Smooth muscle cell (in vitro differentiated cells): ENCODE results near the gene ZNF133. TPM values are rescaled to one million over a fixed set of nuclear protein-coding genes. Genes with fewer than 3 reads are reported as not detected.

ENCODE experiments used
- DNase-seq: peaks from one replicate; lab custom pipeline; 2025; ENCODE audit not compliant: unreplicated experiment; lab: John Stamatoyannopoulos, UW
- H2AFZ ChIP-seq: fragments of 200-600 bp; sonication (generic); 2 replicates; pipeline ENCODE4 v1.6.0; 2016; ENCODE audit warnings: antibody characterized with exemption, low read depth, mild to moderate bottlenecking
- H3F3A ChIP-seq: fragments of 200-600 bp; sonication (generic); 2 replicates; pipeline ENCODE4 v1.6.0; 2017; ENCODE audit warnings: antibody characterized with exemption, low read depth
- H3K27ac ChIP-seq: fragments of 200-600 bp; sonication (generic); 2 replicates; pipeline ENCODE4 v1.5.1; 2016; ENCODE audit warnings: low read depth, mild to moderate bottlenecking
- H3K27me3 ChIP-seq: fragments of 200-600 bp; sonication (generic); 2 replicates; pipeline ENCODE4 v1.6.1; 2016; ENCODE audit warnings: low read depth, mild to moderate bottlenecking
- H3K36me3 ChIP-seq: fragments of 200-600 bp; sonication (generic); 2 replicates; pipeline ENCODE4 v1.5.1; 2016; ENCODE audit warnings: low read depth
- H3K4me1 ChIP-seq: fragments of 200-600 bp; sonication (generic); 2 replicates; pipeline ENCODE4 v1.5.1; 2016; ENCODE audit warnings: low read depth
- H3K4me2 ChIP-seq: fragments of 200-600 bp; sonication (generic); 2 replicates; pipeline ENCODE4 v1.6.0; 2016; ENCODE audit warnings: mild to moderate bottlenecking
- H3K4me3 ChIP-seq: fragments of 200-600 bp; sonication (generic); 2 replicates; pipeline ENCODE4 v1.5.1; 2016; ENCODE audit warnings: mild to moderate bottlenecking
- H3K79me2 ChIP-seq: fragments of 200-600 bp; sonication (generic); 2 replicates; pipeline ENCODE4 v1.6.0; 2016; ENCODE audit warnings: low read depth, mild to moderate bottlenecking
- H3K9ac ChIP-seq: fragments of 200-600 bp; sonication (generic); 2 replicates; pipeline ENCODE4 v1.6.0; 2016; ENCODE audit warnings: low read depth
- H3K9me3 ChIP-seq: fragments of 200-600 bp; sonication (generic); replicated peaks from 2 replicates; pipeline ENCODE4 v1.5.1; 2016; ENCODE audit warnings: low read depth
- H4K20me1 ChIP-seq: fragments of 200-600 bp; sonication (generic); 2 replicates; pipeline ENCODE4 v1.6.0; 2016; ENCODE audit warnings: low read depth
- CTCF ChIP-seq: fragments of 200-600 bp; sonication (generic); IDR thresholded peaks from 2 replicates; pipeline ENCODE4 v1.5.1; 2017; ENCODE audit warnings: borderline replicate concordance, mild to moderate bottlenecking, antibody characterized with exemption; ENCODE audit not compliant: insufficient read depth, poor library complexity, severe bottlenecking
- WGBS: methylation state at CpG from one replicate; pipeline ENCODE4 v1.1.7; 2016; ENCODE audit warnings: low lambda C conversion rate; 5-methylcytosine and 5-hydroxymethylcytosine counted together
- polyA plus RNA-seq: library from polyadenylated mRNA; unstranded; fragments of >200 nt; fragmentation: Nextera tagmentation; extraction: Ambion mirVana; gene quantifications from 2 replicates; pipeline ENCODE4 v1.2.1, GENCODE V29; 2016
- total RNA-seq: library from RNA; depleted of rRNA; stranded (reverse); fragments of >200 nt; gene quantifications from 2 replicates; pipeline ENCODE4 v1.2.3, GENCODE V29; 2014

ZNF133 gene
- total and polyA plus RNA-seq, 2 experiments from 2014 or later: 12.5 to 22.4 TPM

GRCh38 chr20:18288749-18289267, 481 bp downstream of the ZNF133 start:
- H2AFZ ChIP-seq: peak overlapping the region; percentile 98
- H3K4me2 ChIP-seq: peak overlapping the region; percentile 93
- no peak overlapping the region for H3K27ac ChIP-seq
- H3K36me3 ChIP-seq: no peaks in the 10 kb centered on the region
- TF ChIP-seq CTCF: no peak
- H3K9me3 ChIP-seq: peaks cover 4% of the 10 kb centered on the region
- H3K27me3 ChIP-seq: no peaks in the 10 kb centered on the region
- H3K4me1 ChIP-seq: peaks cover 8% of the 10 kb centered on the region
- peaks cover 3% of the 10 kb centered on the region for H4K20me1 ChIP-seq
- peaks cover 51% of the 10 kb centered on the region for H3K79me2 ChIP-seq
- H3K9ac ChIP-seq: peak overlapping the region; percentile 78
- DNase-seq: no peak
- WGBS: 9% methylated on average over 19 of the region's 19 CpGs
- H3F3A ChIP-seq: no peaks in the 10 kb centered on the region
- peak overlapping the region; percentile 73 for H3K4me3 ChIP-seq

- Histone ChIP-seq H3K4me1 (peaks cover 8% of the 10 kb centered on the region), H3K9me3 (peaks cover 4% of the 10 kb centered on the region), H3K36me3 (no peaks in the 10 kb centered on the region), H3K4me2 (peak overlapping the region; percentile 93), H3K27me3 (no peaks in the 10 kb centered on the region), H3K27ac (no peak overlapping the region), H2AFZ (peak overlapping the region; percentile 98), H3F3A (no peaks in the 10 kb centered on the region), H4K20me1 (peaks cover 3% of the 10 kb centered on the region), H3K9ac (peak overlapping the region; percentile 78), H3K79me2 (peaks cover 55% of the 10 kb centered on the region), H3K4me3 (peak overlapping the region; percentile 73)
- no peak for TF ChIP-seq CTCF
- 75% methylated on average over 6 of the region's 6 CpGs for WGBS
- DNase-seq: no peak
These were observed 979 bp downstream of the ZNF133 start for GRCh38 chr20:18289306-18289705.

GRCh38 chr20:18299364-18299763, 11.0 kb downstream of the ZNF133 start:
- no peaks in the 10 kb centered on the region for H3K4me1 ChIP-seq
- H3K27me3 ChIP-seq: no peaks in the 10 kb centered on the region
- H2AFZ ChIP-seq: no peak overlapping the region
- H3K4me2 ChIP-seq: no peak overlapping the region
- no peak overlapping the region for H3K27ac ChIP-seq
- no peaks in the 10 kb centered on the region for H3F3A ChIP-seq
- H3K9ac ChIP-seq: no peak overlapping the region
- no peak overlapping the region for H3K4me3 ChIP-seq
- 99% methylated on average over 3 of the region's 3 CpGs for WGBS
- peaks cover 5% of the 10 kb centered on the region for H4K20me1 ChIP-seq
- H3K36me3 ChIP-seq: no peaks in the 10 kb centered on the region
- H3K9me3 ChIP-seq: no peaks in the 10 kb centered on the region
- no peak for DNase-seq
- TF ChIP-seq CTCF: no peak
- peaks cover 37% of the 10 kb centered on the region for H3K79me2 ChIP-seq

- Histone ChIP-seq H3K27ac (no peak overlapping the region), H2AFZ (no peak overlapping the region), H3K79me2 (peaks cover 15% of the 10 kb centered on the region), H3K36me3 (no peaks in the 10 kb centered on the region), H4K20me1 (peaks cover 18% of the 10 kb centered on the region), H3K4me2 (no peak overlapping the region), H3K4me3 (no peak overlapping the region), H3K9ac (no peak overlapping the region), H3F3A (no peaks in the 10 kb centered on the region), H3K27me3 (no peaks in the 10 kb centered on the region), H3K4me1 (no peaks in the 10 kb centered on the region), H3K9me3 (no peaks in the 10 kb centered on the region)
- 97% methylated on average over 1 of the region's 1 CpG for WGBS
- DNase-seq: no peak
- no peak for TF ChIP-seq CTCF
These were observed 16.3 kb downstream of the ZNF133 start for GRCh38 chr20:18304618-18305017.
